Stimulated activated naive CD4-positive, alpha-beta T cell (primary cell): Measurements from ENCODE around the gene PTBP1.

Source experiments
- DNase-seq, 6 experiments: peaks; one replicate each; lab custom pipeline; 2025; lab: John Stamatoyannopoulos, UW

PTBP1 gene

DNA sequence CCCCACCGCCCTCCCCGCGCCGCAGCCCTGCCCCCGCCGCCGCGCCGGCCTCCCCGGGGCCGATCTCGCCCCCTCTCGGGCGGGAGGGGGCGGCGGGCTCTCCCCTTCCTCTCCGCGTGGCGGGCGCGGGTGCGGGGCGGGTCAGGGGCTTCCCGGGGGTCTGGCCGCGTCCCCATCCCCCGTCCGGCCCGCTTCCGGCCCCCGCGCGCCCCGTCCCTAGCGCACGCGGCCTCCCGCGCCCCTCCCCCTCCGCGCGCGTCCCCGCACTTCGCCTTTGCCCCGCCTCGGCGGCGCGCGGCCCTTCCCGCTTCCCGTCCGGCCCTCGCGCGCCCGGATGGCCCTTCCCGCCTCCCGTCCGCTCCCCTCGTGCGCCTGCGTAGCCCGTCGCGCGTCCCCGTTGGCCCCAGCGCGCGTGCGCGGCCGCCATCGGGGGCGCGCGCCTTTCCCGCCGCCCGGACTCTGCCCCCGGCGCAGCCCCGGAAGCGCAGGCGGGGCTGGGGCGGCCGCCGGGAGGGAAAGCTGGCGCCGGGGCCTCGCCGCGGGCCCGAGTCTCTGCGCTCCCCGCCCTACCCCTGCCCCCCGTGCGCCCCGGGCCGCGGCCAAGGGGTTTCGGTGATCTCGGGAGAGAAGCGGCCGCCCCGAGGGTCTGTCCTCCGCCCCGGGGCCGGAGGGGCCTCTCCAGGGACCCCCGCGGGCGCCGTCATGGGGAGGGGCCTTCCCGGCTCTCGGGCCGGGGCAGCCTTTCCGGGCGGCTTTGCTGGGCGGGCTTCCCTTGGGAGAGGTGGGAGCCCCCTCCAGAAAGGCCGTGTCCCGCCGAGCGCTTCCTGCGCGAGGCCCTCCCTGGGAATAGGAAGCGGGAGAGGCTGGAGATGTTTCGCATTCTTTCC, 519 bp downstream of the PTBP1 start:
- peak; percentile 76 to 91 (median 79) for DNase-seq

GRCh38 chr19:798415-799075, 1.3 kb downstream of the PTBP1 start:
- peak in 2 of 6 experiments; percentile 55 to 59 for DNase-seq

- DNase-seq: peak in 1 of 6 experiments; percentile 53
Measured at GRCh38 chr19:799076-799881, 2.0 kb downstream of the PTBP1 start.

- DNase-seq: no peak
Measured at GRCh38 chr19:800360-801029, 3.2 kb downstream of the PTBP1 start.

- peak in 2 of 6 experiments; percentile 23 to 29 for DNase-seq
Measured at GRCh38 chr19:801030-801860, 4.0 kb downstream of the PTBP1 start.

DNA sequence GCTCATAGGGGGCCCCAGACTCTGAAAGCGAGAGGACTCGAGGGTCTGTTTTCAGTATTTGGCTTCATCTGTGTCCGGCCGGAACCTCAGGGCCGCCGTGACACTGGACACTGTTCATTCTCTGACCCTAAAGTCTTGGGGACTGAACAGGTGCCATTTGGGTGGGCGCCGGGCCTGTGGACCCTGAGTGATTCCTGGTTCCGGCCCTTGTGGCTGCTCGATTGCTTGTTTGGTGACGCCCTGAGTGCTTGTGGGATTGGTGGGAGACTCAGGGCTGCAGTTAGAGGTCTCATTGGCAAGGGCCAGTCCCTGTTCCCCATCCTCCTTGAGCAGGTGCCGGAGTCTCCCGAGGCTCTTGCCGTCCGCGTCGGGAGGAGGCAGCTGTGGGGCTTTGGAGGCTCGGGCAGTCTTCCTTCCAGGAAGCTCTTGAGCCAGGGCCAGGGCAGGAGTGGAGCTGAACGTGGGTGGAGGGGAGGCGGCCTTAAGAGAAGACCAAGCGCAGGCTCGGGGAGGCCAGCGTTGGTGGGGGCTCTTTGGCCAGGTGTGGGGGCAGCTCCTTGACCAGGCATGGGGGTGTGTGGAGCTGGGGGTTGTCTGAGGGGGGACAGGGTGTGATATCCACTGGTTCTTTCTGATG, 4.7 kb downstream of the PTBP1 start:
- no peak for DNase-seq

DNA sequence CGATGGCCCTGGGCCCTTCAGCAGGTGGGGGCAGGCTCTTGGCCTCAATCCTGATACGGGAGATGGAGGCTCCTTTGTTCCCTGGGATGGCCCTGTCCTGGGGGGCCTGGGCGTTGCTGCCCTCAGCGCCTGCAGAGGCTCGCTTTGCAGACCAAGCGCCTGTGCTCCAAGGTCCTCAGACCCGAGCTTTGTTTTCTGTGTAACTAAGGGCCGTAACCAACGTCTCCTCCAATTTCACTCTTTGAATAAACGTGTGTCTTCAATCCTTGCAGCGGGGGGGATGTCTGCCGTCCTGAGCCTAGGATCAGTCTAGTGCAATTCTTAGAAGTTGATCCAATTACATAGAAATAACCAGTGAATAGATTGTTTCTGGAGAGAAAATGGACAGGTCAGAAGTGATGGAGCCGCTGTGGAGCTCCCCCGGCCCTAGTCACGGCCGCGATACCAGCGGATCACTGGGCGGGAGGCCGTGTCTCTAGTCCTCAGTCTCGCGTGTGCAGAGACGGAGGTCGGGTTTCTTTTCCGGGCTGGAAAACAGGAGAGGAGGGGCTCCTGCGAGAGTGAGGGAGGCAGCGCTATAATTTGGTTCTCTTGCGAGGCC, 5.3 kb downstream of the PTBP1 start:
- DNase-seq: no peak

- no peak for DNase-seq
Measured at GRCh38 chr19:803099-803561, 5.9 kb downstream of the PTBP1 start.

DNA sequence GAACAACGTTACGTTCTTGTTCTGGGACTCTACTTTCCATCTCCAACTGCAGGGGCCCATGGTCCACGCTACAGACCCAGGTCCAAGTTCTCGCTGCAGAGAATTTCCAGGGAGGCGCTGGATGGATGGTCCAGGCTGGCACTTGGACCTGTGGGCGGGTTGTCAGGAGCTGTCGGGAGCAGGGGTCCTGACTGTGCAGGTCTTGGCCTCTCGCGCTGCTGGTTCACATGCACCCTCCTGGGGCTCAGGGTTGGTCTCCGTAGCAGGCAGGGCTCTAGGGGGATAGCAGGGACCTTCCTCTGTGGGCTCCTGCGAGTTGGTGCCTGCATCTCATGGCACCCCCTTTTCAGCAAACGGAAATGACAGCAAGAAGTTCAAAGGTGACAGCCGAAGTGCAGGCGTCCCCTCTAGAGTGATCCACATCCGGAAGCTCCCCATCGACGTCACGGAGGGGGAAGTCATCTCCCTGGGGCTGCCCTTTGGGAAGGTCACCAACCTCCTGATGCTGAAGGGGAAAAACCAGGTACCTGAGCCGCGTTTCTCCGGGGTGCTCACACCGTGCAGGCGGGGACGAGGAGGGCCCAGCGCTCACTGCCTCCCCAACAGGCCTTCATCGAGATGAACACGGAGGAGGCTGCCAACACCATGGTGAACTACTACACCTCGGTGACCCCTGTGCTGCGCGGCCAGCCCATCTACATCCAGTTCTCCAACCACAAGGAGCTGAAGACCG, 6.6 kb downstream of the PTBP1 start:
- no peak for DNase-seq

GRCh38 chr19:804419-805165, 7.3 kb downstream of the PTBP1 start:
- DNase-seq: no peak

DNA sequence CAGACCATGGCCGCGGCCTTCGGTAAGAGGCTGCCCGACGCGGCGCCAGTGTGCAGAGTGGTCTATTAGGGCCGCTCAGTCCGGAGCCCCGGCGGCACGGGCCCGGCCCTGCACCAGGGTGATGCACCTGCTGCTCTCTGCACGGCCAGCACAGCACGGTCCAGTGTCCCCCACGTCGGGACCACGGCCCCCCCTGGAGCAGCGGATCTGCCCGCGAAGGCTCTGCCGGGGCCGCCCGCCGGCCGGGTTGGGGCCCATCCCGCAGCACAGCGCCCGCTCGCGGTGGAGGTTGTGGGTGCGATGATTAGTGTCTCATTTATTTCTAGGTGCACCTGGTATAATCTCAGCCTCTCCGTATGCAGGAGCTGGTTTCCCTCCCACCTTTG, 7.9 kb downstream of the PTBP1 start:
- no peak for DNase-seq

DNA sequence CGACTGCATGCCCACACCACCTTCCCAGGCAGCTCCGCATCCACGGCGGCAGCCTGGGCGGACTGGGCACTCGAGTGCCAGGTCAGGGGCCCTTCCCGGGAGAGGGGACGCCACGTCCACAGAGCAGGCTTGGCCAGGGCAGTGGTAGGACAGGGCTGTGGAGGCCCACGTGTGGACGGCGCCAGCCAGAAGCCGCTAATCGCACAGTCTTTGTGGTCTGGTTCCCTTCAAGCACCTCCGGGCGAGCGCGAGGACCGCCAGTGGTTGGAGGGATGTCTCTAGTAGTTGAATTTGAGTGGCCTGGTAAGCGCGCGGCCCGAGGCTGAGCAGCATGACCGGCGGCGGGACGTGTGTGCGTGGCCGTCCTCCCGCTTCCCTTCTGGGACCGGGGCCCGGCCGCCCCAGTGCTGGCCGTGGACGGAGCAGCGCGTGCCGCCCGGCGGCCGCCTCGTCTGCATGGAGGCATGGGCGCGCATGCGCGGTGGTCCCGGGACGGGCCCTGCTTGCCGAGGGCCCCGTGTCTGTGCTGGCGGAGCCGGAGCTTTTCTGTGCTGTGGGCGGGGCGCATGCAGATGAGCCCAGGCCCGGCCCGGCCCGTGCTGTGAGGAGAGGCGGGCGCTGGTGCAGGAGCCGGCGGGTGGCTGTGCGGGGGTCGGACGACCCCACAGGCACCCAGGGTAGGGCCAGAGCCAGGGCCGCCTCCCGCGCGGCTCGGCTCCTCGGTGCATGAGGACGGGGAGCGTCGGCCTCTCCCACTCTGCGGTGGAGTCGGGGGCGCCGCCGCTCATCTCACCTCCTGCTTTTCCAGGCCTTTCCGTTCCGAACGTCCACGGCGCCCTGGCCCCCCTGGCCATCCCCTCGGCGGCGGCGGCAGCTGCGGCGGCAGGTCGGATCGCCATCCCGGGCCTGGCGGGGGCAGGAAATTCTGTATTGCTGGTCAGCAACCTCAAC, 8.6 kb downstream of the PTBP1 start:
- no peak for DNase-seq

DNA sequence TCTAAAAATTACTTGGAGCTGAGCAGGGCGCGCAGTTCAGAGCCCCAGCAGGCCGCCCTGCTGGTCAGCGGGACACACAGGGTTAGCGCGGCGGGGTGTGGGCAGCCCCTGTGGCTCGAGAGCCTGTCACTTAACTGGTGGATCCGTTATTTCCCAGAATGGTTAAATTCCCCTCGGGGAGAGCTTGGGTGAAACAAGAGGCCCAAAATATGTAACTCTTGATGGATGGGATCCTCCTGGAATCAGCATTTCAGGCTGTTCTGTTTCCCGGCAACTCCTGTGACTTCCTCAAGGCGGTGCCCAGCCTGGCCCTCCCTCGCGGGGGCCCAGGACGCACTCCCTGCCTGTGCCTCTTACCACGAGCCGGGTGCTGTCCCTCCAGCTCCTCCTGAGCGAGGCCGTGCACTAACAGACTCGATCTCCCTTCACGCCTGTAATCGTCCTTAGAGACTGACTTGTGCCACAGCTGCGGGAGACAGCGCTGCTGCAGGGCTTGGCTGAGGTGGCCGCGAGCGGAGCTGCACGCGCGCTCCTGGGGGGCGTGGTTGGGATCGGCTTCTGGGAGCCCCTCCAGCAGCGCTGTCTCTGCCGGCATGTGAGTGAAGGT, 9.7 kb downstream of the PTBP1 start:
- no peak for DNase-seq

DNA sequence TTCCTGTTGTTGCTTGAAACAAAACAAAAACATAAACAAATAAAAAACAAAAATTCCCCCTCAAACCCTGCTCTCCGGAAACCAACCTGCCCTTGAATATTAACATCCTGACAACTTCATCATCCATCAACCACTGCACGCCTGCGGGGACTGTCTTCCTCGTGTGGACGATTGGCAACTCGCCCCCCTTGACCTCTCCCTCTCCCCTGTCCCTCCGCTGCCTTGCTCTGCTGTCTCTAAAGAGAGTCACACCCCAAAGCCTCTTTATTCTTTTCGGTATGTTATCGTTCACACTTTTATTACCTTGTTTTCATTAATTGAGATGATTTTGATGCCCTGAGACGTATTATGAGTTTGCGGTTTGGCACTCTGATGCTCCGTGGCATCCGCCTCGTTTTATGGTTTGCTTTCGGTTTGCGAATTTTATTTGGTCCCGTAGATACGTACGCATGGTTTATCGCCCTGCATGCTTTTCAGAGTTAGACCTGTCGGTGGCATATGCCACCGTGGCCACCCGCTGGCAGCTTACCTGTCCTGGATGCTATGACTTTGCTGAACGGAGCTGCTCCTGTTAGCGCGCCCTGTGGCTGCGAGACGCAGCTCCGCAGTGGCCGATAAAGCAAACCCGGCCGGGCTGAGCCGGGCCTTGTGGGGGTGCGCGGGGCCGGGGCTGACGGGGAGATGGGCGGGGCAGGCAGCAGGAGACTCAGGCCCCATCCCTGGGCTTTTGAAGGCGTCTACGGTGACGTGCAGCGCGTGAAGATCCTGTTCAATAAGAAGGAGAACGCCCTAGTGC, 10.6 kb downstream of the PTBP1 start:
- DNase-seq: no peak

DNA sequence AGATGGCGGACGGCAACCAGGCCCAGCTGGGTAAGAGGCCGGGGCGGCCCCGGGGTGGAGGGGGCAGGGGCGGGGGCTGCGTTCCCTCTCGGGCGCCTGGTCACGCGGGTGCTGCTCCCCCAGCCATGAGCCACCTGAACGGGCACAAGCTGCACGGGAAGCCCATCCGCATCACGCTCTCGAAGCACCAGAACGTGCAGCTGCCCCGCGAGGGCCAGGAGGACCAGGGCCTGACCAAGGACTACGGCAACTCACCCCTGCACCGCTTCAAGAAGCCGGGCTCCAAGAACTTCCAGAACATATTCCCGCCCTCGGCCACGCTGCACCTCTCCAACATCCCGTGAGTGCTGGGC, 11.1 kb downstream of the PTBP1 start:
- no peak for DNase-seq
